GM12891 (cell line): Measurements from ENCODE around the gene TNFRSF11A.
A peak's percentile ranks its signal among the peaks of the same experiment; 100 is the strongest.

Experiments
- DNase-seq: peaks from one replicate; pipeline ENCODE4 v3.0.0; 2011; ENCODE audit warnings: low spot score; ENCODE audit not compliant: insufficient read length
- FAIRE-seq: peaks from 2 replicates; lab custom pipeline; 2011; peaks lifted over from hg19 to GRCh38; lab: Jason Lieb, UNC
- PAX5 ChIP-seq: IDR thresholded peaks from 2 replicates; pipeline ENCODE4 v1.6.1; 2011; ENCODE audit warnings: low read length, moderate library complexity, mild to moderate bottlenecking; ENCODE audit not compliant: insufficient read depth, severe bottlenecking
- POLR2A ChIP-seq: IDR thresholded peaks from 2 replicates; pipeline ENCODE4 v1.6.1; 2011; ENCODE audit warnings: low read depth, low read length, control low read depth
- POLR2AphosphoS5 ChIP-seq: IDR thresholded peaks from 2 replicates; pipeline ENCODE4 v1.6.1; 2011; ENCODE audit warnings: low read depth, low read length, control low read depth
- POU2F2 ChIP-seq: IDR thresholded peaks from 2 replicates; pipeline ENCODE4 v1.6.1; 2011; ENCODE audit warnings: low read depth, mild to moderate bottlenecking, control low read depth, low read length, moderate library complexity
- SPI1 ChIP-seq: IDR thresholded peaks from 2 replicates; pipeline ENCODE4 v1.6.1; 2011; ENCODE audit warnings: low read depth, low read length, control low read depth
- TAF1 ChIP-seq: IDR thresholded peaks from 2 replicates; pipeline ENCODE4 v1.6.1; 2011; ENCODE audit warnings: low read depth, low read length, control low read depth

TNFRSF11A gene

GRCh38 chr18:62387257-62387656 is 62.1 kb downstream of the TNFRSF11A start:
- no peak for DNase-seq
- TF ChIP-seq TAF1: no peak
- no peak for TF ChIP-seq POLR2AphosphoS5
- no peak for TF ChIP-seq POLR2A
- TF ChIP-seq POU2F2: no peak
- TF ChIP-seq SPI1: no peak
- TF ChIP-seq PAX5: no peak
- FAIRE-seq: no peak

GRCh38 chr18:62388855-62389760 is 64.0 kb downstream of the TNFRSF11A start:
- DNase-seq (no peak), FAIRE-seq (no peak)
- TF ChIP-seq PAX5 (no peak), POLR2AphosphoS5 (no peak), SPI1 (no peak), TAF1 (no peak), POU2F2 (no peak), POLR2A (no peak)

GRCh38 chr18:62389761-62390481 is 64.8 kb downstream of the TNFRSF11A start:
- DNase-seq (no peak), FAIRE-seq (no peak)
- TF ChIP-seq POLR2AphosphoS5 (no peak), TAF1 (no peak), POU2F2 (no peak), SPI1 (no peak), POLR2A (no peak), PAX5 (no peak)

DNA sequence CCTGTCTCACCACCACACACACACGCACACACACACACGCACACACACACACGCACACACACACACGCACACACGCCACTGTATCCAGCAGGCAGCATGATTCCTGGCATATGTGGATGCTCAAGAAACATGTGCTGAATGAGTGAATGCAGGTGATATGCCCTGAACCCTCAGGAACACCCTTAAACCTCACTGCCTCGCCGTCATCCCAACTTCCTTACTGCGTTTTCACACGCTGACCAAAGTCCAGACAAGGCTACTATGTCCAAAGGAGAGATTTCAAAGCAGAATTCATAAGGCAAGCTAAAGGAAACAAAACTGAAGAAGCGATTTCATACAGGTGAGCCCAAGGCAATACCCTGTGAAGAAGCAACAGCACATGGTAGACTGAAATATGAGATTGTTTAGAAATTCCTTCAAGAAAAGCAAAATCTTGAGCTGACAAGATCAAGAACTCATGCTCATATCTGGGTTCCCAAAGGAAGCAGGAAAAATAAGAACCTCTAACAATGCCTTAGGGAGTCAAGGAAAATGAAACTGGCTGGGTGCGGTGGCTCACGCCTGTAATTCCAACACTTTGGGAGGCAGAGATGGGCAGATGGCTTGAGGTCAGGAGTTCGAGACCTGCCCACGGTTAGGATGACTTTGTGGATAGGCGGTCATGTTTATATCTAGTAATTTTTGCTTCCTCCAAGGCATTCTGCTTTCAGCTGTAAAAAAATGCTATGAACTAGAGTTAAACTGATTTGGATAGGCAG is 69.1 kb downstream of the TNFRSF11A start:
- FAIRE-seq (no peak), DNase-seq (no peak)

DNA sequence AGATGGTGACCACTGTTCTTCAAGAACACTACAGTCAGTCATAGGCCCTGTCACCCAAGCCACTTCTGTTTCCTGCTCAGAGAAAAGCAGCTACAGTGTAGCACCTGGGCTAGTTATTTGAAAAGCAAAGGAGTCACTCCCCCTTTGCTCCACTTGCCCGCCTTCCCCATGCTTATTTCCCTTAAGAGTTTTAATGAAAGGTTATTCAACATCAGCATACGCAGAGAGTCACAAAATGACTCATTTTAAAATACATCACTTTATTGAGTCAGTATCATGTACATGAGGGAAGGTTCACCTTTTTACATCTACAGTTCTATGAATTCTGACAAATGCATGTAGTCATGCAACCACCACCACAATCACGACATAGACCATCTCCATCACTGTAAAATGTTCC is 71.3 kb downstream of the TNFRSF11A start:
- no peak for TF ChIP-seq POLR2A
- no peak for TF ChIP-seq PAX5
- no peak for TF ChIP-seq POLR2AphosphoS5
- TF ChIP-seq POU2F2: no peak
- no peak for TF ChIP-seq SPI1
- TF ChIP-seq TAF1: no peak
- FAIRE-seq: peak; percentile 9

More for the DNA sequence above, 69.1 kb downstream of the TNFRSF11A start:
- TF ChIP-seq TAF1 (no peak), POU2F2 (no peak), SPI1 (no peak), POLR2AphosphoS5 (no peak)

GRCh38 chr18:62396967-62397366 is 71.9 kb downstream of the TNFRSF11A start:
- TF ChIP-seq TAF1 (no peak), PAX5 (no peak), SPI1 (no peak), POLR2AphosphoS5 (no peak), POLR2A (no peak), POU2F2 (no peak)
- no peak for DNase-seq
- no peak for FAIRE-seq

More for the DNA sequence above, 71.3 kb downstream of the TNFRSF11A start:
- DNase-seq: no peak

- FAIRE-seq (no peak), DNase-seq (no peak)
- TF ChIP-seq TAF1 (no peak), POLR2A (no peak), PAX5 (no peak), POU2F2 (no peak), POLR2AphosphoS5 (no peak), SPI1 (no peak)
Measured at GRCh38 chr18:62398291-62398690, 73.2 kb downstream of the TNFRSF11A start.

DNA sequence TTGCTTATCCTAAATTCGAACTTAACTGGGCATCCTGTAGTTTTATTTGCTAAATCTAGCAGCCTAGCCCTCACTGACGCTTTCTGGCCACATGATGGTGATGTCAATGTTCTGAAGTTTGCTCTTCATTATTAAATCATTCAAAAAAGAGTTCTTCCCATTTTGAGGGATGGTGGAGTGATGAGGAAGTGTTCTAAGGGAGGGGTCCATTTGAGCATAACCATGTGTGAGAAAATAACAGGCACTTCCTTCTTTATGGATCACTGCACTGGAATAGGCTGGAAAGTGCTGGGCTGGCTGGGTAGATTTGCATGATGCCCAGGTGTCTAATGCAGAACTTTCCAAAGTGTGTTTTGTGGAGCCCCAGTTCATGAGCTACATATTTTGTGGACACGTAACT is 74.2 kb downstream of the TNFRSF11A start:
- DNase-seq: no peak
- no peak for TF ChIP-seq PAX5
- TF ChIP-seq SPI1: 0 out of 2 replicates have a peak, but pooled peaks have one; percentile 28
- no peak for FAIRE-seq

DNA sequence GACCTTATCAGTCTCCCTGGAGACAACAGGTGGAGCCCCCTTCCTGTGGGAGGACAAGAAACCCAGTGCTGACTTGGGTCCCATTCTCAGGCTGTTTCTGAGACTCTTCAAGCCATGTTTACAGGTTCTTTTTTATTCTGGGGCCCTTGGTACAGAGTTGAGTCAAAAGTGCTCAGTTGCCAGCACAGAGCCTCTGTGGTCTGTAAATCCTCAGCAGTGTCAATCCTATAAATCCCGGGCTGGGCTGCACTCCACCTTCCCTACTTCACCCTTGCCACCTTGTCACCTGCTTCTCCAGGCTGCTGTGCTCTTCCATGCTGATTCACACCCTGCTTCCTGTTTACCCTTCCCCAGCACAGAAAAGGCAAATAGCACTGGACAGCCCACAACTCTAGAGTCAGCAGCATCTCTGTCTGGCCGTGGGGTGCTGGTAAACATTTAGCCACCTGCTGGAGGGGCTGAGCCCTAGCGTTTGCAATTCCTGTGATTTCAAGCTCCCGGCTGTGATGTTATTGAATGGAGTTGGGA is 74.7 kb downstream of the TNFRSF11A start:
- no peak for TF ChIP-seq PAX5
- TF ChIP-seq SPI1: no peak
- no peak for TF ChIP-seq TAF1
- TF ChIP-seq POLR2A: no peak
- no peak for TF ChIP-seq POU2F2
- no peak for TF ChIP-seq POLR2AphosphoS5
- DNase-seq (no peak), FAIRE-seq (peak; percentile 33)
